NCI-H1417 (cell line): ENCODE measurements around the gene THOC3.
"Not testable (repeated sequence)": the region's sequence is repeated elsewhere in the genome, so short reads cannot be mapped to it uniquely, and the experiment has no call there.

Experiments
- DNase-seq, 3 experiments: peaks; one replicate each; lab custom pipeline; 2025; lab: John Stamatoyannopoulos, UW

THOC3 gene, protein sequence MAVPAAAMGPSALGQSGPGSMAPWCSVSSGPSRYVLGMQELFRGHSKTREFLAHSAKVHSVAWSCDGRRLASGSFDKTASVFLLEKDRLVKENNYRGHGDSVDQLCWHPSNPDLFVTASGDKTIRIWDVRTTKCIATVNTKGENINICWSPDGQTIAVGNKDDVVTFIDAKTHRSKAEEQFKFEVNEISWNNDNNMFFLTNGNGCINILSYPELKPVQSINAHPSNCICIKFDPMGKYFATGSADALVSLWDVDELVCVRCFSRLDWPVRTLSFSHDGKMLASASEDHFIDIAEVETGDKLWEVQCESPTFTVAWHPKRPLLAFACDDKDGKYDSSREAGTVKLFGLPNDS

DNA sequence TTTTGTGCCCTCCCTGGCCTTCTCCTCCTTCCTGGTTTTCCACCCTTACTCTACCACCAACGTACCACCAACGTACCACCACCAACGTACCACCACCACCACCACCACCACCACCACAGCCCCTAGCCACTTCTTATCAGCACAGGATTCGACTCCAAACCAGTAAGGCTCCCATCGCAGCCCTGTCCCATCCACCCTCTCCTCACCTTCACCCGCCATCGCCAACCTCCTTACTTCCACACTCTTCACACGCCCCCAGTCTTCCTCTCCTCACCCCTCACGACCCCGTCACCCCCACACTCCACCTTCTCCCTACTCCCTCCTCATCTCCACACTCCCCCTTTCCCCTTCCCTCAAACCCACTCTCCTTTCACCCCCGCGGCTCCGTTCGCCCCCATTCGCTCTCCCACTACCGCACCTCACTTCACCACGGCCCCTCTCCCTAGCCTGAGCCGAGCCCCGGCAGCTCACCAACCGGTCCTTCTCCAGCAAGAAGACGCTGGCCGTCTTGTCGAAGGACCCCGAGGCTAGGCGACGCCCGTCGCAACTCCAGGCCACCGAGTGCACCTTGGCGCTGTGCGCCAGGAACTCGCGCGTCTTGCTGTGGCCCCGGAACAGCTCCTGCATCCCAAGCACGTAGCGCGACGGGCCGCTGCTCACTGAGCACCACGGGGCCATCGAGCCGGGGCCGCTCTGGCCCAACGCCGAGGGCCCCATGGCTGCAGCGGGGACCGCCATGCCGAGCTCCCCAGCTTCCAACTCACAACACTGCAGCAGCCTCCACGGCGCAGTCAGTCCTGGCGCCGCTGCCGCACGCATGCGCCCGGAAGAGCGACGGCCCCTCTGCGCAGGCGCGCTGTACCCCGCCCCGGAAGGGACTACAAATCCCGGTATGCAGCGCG is at the start of gene THOC3:
Gene THOC3 (minus strand): TSS at position 845 of the 902 bp plus-strand sequence. CDS start 107 bp downstream, at position 738.
- not testable (repeated sequence) for DNase-seq

DNA sequence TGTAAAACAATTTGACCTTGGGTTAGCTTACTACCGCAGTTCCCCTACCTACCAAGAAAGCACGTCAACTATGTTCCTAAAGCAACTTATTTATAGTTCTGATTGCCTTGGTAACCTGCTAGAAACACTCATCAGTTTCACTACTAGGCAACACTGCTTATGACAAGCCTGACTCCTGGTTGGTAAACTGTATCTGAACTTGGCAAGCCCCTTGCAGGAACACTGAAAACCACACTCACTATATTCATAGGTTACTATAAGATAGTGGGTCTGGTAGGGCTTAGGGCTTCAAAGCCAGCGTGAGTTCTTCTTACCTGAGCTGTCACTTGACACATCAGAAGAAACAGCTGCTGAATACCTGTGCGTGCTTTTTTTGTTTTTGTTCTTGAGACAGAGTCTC is 49.2 kb upstream of the THOC3 start:
- DNase-seq: not testable (repeated sequence)

DNA sequence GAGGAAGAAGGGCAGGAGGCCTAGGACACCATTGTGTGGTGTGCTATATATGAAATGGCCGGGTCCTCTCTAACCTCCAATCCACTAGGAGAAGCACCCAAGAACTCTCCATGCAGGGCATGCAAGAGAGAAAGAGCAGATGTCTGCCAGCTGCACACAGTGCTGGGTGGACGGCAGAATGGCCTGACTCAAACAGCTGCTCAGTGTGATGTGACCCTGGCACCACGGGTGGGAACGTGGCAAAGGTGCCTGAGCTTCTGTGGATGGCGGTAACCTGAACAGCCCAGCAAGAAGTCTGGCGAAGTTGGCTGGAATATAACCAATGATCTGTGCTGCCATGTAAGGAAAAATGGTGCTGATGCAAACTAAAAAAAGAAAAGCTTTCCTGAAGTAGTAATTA is 46.2 kb upstream of the THOC3 start:
- DNase-seq: not testable (repeated sequence)

DNA sequence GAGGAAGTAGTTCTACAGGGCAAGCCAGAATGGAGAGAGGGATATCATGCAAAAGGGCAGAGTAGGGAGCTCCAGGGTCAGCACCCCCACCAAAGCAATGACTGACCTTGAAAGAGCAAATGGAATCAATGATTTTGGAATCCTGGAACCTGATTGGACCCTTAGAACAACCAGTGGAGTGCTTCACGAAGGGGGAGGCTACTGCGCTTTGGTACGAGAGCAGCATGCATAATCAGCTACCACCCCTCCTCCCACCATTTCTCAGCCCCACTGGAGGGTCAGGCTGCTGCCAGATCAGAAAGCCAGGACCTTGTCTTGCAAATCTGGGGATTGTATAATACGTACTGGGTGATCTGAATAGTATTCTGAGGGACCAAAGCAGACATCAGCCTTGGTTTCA is 43.0 kb upstream of the THOC3 start:
- DNase-seq: not testable (repeated sequence)

DNA sequence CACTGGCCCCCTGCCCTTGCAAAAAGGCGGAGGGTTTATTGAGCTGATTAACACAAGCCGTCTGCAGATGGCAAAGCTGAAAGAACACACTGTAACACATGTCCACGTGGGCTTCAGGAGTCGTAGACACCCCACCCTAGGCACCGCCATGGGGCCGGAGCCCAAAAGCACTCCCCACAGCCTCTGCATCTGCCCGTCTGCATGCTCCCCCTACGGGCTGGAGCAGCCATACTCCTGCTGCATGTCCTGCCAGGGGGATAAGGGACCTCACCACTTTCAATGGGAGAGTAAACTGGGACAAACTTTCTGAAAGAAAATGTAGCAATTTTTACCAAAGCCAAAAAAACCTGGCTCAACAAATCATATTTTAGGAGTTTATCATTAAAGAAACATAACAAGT is 42.1 kb upstream of the THOC3 start:
- DNase-seq: not testable (repeated sequence)

DNA sequence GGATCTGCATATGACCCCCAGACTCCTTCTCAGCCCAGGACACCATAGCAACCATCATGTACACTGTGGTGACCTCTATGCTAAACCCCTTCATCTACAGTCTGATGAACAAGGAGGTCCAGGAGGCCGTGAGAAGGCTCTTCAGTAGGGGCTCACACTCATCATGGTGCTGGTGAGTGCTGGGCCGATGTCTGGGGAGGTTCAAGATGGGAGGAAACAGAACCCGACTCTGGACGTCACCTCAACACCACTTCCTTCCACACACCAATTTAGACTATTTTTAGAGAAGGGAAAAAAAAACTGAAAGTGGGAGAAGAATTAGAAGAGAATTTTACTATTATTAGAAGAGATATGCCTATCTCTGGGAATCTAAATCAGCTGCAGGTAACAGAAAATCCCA is 39.1 kb upstream of the THOC3 start:
- not testable (repeated sequence) for DNase-seq

DNA sequence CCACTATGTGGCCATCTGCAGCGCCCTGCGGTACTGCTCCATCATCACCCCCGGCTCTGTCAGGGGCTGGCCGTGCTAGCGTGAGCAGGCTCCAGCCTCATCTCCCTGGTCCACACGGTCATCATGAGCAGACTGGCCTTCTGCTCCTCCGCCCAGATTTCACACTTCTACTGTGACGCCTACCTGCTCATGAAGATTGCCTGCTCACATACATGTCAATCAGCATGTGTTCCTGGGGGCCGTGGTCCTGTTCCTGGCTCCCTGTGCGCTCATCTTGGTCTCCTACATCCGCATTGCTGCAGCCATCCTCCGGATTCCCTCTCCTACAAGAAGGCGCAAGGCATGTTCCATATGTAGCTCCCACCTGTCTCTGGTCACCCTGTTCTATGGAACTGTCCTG is 38.7 kb upstream of the THOC3 start:
- DNase-seq: not testable (repeated sequence)

DNA sequence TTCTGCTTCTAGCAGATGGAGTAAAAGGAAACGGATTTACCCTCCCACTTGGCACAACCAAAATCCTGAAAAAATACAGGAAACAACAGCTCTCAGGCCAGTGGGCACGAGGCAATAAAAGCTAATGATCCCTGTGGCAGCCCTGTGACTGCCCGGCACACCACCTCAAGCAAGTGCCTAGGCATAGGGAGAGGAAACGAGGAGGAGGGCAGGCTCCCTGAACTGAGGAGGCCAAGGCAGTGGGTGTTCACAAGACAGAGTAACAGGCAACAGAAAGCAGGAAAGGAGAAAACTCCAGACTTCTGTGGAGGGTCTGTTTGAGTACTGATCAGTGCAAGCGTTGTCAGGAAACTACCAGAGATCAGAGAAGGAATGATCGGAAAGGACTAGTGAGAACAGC is 29.9 kb upstream of the THOC3 start:
- DNase-seq: not testable (repeated sequence)

DNA sequence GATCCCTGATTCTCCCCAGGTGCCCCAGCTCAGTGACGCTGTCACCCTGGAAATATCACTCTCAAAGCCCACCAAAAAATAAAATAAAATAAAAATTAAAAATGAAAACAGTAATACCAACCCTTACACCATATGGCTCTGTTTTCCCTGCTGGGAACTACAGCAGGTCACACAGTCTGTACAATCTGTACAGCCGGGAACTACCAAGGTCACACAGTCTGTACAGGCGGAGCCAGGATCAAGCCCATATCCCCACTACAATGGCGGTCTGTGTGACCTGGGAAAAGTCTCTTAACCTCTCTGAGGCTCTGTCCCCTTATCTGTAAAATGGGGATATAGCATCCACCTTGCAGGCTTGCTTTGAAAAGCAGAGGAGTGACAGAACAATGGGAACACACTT is 29.4 kb upstream of the THOC3 start:
- DNase-seq: not testable (repeated sequence)

DNA sequence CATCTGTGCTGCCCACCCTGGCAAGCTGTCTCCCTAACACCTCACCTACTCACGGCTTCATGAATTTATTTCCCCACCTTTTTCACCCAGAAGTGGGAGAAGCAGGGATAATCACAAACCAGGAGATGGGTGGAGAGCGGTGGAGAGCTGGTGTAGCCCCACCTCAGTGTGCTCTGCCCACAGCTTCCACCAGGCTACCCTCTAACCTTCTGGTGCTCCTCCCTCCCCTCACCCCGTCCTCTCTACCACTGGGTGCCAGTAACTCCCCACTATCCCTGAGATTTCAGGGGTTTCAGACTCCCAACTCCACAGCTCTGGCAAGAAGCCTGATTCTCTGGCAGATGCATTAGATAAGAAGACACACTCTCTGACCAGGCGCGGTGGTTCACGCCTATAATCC is 28.7 kb upstream of the THOC3 start:
- DNase-seq: not testable (repeated sequence)

DNA sequence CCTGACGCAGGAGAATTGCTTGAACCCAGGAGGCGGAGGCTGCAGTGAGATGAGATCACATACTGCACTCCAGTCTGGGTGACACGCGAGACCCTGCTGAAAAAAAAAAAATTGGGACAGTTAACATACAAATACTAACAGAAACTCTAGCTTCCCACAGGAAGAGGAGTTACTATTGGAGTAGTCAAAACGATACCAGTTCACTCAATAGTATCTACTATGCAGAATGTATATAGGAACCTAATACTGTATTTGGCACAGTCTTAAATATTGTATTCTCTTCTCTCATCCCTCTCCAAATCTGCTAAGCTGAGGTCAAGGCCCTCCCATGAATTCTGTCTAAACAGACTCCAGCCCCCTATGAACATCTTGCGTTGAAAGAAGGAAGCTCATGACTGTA is 27.4 kb upstream of the THOC3 start:
- not testable (repeated sequence) for DNase-seq

DNA sequence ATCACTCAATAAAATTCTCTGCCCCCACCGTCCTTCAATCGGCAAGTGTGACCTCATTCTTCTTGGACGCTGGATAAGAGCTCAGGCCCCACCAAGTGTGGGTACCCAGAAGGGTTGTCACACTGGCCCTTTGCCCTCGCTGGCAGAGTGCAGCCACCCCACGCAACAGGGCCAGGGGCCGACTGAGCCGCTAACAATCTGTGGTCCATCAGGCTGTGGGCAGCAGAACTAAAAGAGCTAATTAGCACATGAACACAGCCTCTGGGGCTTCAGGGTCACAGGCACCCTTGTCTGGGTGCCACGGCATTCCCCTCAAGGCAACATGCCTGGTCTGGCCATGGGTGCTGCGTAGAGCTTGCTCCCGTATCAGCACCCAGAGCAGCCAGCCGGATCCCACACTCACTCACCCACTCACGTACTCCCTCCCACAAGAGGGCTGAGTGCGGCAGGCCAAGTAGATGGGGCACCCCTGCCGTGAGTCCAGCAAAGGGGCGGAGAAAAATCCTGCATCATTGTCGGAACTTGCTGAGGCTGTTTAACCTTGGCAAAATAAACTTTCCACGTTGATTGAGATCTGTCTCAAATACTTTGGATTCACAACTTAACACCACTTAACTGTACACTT is 11.4 kb upstream of the THOC3 start:
- DNase-seq: not testable (repeated sequence)

DNA sequence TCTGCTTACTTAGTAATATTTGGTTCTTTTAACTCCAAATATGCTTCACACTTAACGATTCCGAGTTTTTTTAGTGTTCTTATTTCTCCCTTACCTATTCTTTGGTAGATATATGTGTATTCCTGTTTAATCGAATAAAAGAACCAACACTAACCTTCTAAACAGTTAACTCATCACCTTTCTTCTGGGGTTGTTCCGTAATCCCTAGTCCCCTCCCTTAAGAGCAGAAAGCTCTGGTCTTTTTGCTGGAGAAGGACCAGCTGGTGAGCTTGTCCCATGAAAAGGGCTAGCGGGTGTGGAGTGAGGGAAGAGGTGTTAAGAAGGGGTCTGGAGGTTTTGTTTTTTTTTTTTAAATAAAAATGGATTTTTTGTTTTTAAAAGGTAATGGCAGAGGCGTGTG is 266 bp upstream of the THOC3 start:
- not testable (repeated sequence) for DNase-seq

DNA sequence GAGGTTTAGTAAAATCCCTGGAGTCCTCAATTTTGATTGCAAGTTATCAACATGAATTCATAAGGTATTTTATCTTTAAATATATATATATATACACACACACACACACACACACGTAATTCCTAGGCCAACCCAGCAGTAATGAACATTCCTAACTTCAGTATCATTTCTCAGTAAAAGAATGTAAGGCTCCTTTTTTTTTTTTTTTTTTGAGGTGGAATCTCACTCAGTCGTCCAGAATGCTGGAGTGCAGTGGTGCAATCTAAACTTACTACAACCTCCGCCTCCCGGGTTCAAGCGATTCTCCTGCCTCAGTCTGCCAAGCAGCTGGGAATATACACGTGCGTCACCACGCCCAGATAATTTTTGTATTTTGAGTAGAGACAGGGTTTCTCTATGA is 5.8 kb downstream of the THOC3 start:
- not testable (repeated sequence) for DNase-seq

DNA sequence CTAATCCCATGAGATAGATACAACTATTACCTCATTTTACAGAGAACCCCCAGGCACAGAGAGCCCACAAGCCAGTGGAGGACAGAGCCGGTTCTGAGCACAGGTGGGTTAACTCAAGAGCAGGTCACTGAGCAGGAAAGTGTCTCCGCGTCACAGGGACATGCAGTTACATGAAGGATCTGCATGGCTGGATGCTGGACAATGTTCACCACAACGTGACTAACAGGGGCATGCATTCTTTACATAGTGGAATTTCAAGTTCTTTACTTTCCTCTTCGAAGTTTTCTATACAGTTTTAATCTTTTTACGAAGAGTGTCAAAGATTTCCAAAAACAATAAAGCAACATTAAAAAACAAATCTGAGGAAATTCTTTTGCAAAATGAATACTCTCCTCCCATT is 7.9 kb downstream of the THOC3 start:
- not testable (repeated sequence) for DNase-seq

DNA sequence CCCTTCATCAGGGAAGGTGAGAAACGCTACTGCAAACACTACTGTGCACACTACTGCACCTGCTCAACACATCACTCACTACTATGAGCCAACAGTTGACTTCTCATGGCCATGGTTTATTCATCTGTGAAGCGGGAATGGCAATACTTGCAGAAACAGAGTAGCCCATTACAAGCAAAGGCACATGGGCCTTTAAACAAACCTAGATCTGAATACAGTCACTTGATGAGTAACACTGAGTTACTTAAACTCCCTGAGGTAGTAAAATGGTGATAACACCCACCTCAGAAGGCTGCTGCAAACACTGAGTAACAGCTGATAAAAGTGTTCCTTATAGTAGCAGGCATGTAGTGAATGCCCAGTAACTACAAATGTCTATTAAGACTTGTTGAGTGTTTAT is 9.6 kb downstream of the THOC3 start:
- DNase-seq: not testable (repeated sequence)

DNA sequence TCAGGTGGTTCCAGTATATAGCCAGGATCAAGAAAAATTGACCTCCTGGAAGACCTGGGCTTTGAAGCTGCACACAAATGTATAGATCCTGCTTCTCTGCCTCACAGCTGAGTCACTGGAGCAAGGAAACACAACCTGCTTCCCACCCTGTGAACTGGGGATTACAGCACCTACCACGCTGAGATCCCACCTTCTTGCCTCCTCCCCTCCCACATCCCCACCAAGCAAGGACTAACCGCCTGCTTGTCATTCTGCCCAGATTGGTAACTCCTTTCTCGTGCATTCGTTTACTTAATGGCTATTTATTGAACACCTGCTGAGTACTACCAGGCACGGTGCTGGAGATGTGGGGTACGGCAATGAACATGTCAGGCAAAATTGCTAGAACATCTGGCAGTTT is 14.0 kb downstream of the THOC3 start:
- DNase-seq: not testable (repeated sequence)

DNA sequence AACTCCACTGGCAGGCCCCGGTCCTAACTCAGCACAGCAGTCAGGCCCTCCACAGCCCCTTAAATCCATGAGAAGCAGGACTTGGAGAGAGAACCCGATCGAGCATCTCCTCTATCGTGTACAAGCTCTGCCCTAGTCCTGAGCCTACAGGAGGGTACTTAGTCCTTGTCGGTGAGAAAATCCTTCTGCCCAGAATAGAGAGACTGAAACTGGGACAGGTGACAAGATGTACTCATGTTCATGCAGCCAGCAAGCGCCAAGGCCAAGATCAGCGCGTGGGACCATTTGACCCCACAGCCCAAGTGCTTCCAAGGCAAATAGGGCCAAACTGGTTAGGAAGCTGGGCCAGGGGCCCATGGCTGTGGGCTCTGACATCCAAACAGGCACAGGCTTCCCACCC is 15.3 kb downstream of the THOC3 start:
- DNase-seq: not testable (repeated sequence)

DNA sequence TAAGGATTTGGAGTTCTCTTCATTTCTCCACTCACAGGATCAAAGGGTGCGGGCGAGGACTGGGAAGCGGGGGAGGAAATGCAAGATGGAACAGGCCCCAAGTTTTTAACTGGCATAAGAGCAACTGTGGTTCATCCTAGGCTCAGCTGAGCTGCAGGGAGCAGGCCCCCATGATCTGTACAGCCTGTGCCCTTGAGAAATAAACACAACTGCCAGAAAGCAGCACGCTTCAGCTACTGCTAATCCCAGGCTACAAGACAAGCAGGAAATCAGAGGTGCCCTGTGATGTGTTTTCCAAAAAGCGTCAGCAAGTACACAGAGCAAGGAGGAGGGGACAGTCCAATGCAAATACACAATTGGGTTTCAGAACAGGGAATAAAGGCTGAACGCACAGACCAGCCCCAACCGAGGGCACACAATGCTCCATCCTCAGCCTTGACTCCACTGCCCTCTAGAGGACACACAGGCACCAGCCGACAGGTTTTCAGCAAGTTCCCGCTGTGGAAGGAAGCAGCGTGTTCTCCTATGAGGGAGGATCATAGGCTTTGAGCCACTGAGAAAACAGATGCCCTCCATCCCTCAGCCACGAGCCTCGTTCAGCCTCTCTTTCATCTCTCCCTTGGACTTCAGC is 16.7 kb downstream of the THOC3 start:
- not testable (repeated sequence) for DNase-seq

DNA sequence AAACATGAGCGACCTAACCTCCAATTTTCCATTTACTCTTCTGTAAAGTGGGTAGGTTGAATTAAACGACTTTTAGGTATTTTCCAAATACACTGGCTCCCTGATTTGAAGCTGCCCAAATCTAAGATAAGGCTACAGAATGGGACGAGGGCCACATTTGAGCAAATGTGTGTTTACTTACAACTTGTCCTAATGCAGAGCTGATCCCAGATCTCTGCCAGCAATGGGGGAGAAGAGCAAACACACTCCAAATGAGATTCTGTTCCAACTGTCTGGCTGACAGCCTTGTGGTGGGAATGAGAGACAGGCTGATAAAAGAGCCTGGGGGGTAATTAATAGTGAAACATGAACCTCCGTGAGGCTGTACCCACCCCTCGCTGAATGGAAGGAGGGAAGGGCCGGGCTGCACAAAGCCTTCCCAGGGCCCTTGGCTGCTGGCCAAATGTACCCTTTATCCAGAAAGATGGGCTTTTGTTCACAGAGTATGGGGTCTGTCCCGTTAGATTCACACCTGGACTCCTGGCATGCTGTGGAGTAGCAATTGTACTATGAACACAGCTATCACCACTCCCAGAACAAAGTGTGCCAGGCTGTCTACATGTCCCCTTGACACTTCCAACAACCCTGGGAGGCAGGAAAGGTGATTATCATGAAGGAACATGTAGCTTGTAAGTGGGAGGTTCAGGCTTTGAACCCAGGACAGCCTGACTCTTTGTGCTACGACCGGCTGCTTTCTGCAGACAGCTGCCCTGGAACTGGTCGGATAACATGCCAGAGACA is 19.6 kb downstream of the THOC3 start:
- DNase-seq: not testable (repeated sequence)

DNA sequence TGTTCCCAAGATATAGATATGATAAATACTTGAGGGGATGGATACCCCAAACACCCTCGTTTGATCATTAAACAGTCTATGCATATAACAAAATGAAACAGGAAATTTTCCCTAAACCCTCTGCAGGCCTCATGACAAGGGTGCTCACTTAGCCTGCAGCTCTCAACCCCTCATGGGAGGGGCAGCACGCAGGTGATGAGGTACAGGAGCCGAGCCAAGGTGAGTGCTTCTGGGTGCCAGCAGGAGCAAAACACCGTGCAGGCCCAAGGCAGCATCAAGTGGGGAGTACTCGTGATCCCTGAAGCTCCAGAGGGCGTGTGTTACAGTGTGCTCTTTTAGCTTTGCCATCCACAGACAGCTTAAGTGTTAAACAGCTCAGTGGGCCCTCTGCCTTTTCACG is 24.9 kb downstream of the THOC3 start:
- DNase-seq: not testable (repeated sequence)
